ENCODE results near the gene NMNAT2.

Gene NMNAT2

DNA sequence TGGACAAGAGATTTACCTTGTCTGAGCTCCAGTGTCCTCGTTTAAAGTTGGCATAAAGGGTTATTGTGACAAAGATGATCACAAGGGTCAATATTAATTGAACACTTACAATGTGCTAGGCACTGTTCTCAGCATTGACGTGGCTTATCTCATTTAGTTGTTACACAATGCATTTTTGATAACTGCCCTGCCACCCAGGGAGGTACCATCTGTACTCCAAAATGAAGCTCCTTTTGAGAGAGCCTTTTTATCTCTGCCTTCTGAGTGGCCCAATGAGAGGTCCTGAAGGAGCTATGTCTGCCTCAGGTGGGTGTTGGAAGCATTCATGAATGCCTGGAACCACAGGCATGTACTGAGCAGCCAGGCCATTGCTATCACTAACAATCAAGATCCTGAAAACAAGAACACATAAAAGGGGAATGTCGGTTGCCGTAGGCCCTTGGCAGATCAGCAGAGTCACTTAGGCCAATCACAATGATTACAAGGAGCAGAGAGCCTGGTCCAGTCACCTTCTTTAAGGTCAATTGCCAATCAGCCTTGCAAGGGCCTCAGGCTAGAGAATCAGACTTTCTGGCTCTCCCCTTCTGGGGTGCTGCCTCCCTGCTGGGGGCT, 78.5 kb downstream of the NMNAT2 start:
- no peak for DNase-seq (ENCODE audit: low read depth)
- H3K4me3 ChIP-seq (replicated peaks; ENCODE audit: low read depth, low read length): no peak overlapping the region
- TF ChIP-seq, protein P1, sequence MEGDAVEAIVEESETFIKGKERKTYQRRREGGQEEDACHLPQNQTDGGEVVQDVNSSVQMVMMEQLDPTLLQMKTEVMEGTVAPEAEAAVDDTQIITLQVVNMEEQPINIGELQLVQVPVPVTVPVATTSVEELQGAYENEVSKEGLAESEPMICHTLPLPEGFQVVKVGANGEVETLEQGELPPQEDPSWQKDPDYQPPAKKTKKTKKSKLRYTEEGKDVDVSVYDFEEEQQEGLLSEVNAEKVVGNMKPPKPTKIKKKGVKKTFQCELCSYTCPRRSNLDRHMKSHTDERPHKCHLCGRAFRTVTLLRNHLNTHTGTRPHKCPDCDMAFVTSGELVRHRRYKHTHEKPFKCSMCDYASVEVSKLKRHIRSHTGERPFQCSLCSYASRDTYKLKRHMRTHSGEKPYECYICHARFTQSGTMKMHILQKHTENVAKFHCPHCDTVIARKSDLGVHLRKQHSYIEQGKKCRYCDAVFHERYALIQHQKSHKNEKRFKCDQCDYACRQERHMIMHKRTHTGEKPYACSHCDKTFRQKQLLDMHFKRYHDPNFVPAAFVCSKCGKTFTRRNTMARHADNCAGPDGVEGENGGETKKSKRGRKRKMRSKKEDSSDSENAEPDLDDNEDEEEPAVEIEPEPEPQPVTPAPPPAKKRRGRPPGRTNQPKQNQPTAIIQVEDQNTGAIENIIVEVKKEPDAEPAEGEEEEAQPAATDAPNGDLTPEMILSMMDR (IDR thresholded peaks at IDR 0.05; ENCODE audit: low read length, missing control alignments): no peak

DNA sequence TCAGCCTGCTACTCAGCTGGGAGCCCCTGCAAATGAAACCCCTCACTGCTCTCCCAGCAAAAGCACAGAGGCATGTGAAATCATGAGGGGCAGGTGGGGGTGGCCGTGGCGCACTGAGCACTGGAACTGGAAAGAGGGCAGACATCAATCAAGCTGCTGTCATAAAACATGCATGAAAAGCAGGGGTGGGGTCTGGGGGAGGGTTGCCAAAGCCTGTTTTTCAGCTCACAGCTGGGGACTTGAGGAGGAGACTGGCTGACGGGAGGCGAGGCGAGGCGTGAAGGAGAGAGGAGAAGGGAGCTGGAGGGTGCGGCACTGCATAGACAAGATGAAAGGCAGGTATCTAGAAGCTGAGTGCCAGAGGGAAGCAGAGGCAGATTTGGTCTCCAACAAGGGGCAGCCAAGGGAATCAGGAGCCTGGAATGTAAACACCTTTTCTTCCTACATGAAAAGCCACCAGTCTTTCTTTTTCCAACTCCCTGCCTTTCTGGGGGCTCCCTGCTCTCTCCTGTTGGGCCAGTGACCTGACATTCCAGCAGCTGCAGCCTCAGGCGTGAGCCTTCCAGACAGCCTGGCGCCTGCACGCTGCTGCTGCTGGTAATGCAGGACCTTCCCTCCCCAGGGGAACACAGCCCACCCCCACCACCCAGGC, 87.0 kb downstream of the NMNAT2 start:
- TF ChIP-seq, protein P1 (IDR thresholded peaks at IDR 0.05; ENCODE audit: low read length, missing control alignments): no peak
- DNase-seq (ENCODE audit: low read depth): no peak
- H3K4me3 ChIP-seq (replicated peaks; ENCODE audit: low read depth, low read length): no peak overlapping the region

DNA sequence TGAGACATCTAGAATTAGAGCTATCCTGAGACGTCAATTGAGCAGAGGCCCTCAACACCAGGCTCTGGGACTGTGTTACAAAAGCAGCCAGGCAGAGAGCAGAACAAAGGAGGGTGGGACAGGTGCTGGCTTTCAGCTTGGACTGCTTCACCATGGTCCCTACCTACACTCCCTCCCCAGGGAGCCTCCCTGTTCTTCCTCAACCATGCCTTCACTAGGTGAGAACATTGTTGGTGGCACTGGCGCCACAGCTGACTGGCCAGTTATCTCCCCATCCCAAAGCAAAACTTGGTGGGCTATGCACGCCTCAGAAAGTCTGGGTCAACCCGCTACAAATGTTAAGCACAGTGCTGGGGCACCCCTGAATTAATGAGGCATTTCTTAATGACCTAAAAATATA, 87.8 kb downstream of the NMNAT2 start:
- no peak for DNase-seq (ENCODE audit: low read depth)
- TF ChIP-seq, protein P1 (IDR thresholded peaks at IDR 0.05; ENCODE audit: low read length, missing control alignments): no peak

DNA sequence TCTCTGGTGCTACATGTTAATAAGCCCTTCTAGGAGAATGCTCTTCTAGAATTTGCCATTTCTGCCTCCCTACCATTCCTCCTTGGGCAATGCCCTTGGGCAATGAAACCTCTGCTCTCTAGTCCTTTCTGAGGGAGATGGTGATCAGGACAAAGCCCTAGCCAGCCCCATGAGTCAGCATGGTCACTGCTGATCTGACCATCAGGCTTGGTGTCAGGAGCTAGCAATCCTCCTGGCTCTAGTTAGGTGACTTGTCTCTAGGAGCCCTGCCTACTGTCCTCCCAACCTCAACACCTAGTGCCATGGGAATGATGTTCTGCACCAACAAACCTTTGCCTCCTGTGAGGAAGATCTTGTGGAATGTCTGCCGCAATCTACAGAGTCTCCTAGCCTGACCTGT, 89.8 kb downstream of the NMNAT2 start:
- no peak overlapping the region for H3K4me3 ChIP-seq (replicated peaks; ENCODE audit: low read depth, low read length)
- no peak for DNase-seq (ENCODE audit: low read depth)
- TF ChIP-seq, protein P1 (IDR thresholded peaks at IDR 0.05; ENCODE audit: low read length, missing control alignments): no peak

More for the DNA sequence above, 87.8 kb downstream of the NMNAT2 start:
- no peak overlapping the region for H3K4me3 ChIP-seq (replicated peaks; ENCODE audit: low read depth, low read length)

DNA sequence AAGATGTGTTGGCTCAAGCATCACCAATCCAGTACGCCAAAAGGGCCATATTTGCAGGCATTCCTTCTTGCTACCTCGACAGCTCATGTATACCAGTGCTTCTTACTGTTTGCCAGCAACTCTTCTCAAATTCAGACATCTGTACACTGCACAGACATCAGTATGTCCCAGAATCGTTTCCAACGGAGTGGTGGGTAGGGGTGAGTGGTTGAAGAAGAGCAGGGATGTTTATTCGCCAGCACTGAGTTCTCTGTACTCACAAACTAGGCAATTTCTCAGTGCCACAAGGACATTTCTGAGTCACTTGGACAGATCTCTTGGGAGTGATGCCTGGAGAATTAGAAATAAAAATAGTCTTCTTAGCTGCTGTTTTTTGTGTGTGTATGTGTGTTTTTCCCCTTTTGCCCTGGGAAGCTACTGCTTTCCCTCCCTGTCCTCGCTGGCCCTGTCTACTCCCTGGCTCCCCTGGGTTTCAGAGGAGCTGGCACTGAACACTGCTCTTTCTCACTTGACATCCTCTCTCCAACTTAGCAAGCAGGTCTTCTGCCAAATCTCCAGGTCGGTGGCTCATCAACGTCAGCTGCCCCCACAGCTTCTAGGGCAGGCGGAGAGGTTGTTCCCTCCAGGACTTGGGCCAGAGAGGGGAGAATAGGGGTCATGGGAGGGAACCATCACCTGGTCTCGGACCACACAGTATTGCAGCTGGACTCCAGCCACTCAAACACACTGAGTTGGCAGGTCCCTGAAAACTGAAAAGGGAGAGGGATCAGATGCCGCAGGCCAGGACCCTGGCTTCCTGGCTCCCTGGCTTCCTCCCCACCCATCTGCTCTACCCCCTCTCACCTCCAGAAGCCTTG, 90.5 kb downstream of the NMNAT2 start:
- no peak for DNase-seq (ENCODE audit: low read depth)
- TF ChIP-seq, protein P1 (IDR thresholded peaks at IDR 0.05; ENCODE audit: low read length, missing control alignments): no peak
- H3K4me3 ChIP-seq (replicated peaks; ENCODE audit: low read depth, low read length): no peak overlapping the region

DNA sequence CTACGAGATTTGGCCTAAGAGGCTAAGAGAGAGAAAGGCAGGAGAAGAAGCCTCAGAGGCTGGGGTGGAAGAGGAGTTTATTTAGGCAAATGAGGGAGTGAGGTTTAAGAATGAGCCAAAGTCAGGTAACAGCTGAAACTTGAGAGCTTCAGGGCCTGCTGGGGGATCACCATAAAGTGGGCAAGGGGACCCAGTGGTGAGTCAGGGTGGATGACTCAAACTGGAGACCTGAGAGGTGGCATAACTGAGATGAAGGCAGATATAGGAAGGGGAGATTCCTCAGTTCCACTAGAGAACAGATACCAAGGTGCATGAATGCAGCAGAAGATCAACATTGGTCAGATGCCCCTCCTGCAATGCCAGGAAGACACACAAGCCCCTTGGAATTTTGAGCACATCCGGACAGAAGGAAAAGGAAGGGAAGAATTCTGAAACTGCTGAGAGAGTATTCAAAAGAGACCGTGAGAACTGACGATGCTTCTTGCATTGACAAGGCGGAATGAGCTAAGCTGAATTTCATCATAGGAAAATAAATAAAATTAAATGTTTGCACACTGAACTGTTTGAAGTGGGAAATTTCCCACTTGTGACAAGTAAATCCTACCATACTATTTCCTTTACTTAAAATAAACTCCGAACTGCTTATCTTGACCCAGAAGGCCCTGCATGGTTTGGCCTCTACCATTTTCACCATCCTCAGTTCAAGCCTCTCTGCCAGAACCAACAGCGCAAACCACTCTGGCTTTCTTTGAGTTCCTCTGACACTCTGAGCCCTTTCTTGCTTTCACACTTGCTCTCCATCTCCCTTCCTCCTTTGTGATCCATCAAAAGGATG, 94.1 kb downstream of the NMNAT2 start:
- TF ChIP-seq, protein P1 (IDR thresholded peaks at IDR 0.05; ENCODE audit: low read length, missing control alignments): no peak
- no peak overlapping the region for H3K4me3 ChIP-seq (replicated peaks; ENCODE audit: low read depth, low read length)
- DNase-seq (ENCODE audit: low read depth): peak; percentile 24

Data from fibroblast of pulmonary artery (primary cell).